ENCODE results near the gene ETV6.

The ETV6 gene

DNA sequence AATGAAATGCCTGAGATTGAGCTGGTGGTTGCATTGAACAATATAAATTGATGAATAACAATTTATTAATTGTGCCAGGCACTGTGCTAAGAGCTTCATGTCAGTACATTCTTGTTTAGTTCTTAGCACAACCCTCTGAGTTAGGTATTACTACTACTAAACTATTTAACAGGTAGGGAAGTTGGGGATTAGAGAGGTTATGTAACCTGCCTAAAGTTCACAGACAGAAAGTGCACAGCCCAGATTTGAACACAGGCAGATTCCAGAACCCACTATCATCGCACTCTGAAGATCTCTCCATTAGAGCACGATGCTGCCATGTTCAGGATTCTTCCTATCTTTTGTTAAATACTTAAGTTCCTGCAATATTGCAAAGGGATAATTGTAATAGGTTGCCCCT, 49.3 kb downstream of the ETV6 start:
- DNase-seq (ENCODE audit: extremely low spot score), result no peak
- CTCF ChIA-PET, result interaction anchor here (0.7 to 3.8 kb wide), 4 partner anchors 9 to 297 kb away, joined by 3 to 23 read pairs (median 3); no protein-coding TSS in a partner anchor
- POLR2A ChIA-PET, result no interaction called here
- no peak for TF ChIP-seq CTCF (IDR thresholded peaks at IDR 0.05; ENCODE audit: control extremely low read depth, extremely low read depth, low read depth, missing control alignments)

GRCh38 chr12:11701433-11701832, 52.0 kb downstream of the ETV6 start:
- TF ChIP-seq CTCF (IDR thresholded peaks at IDR 0.05; ENCODE audit: control extremely low read depth, extremely low read depth, low read depth, missing control alignments), result no peak
- no peak for DNase-seq (ENCODE audit: extremely low spot score)
- ChIA-PET CTCF (interaction anchor here (0.7 to 3.8 kb wide), 3 partner anchors 12 to 29 kb away, joined by 3 to 23 read pairs (median 3); no protein-coding TSS in a partner anchor), POLR2A (no interaction called here)

- no peak for TF ChIP-seq CTCF (IDR thresholded peaks at IDR 0.05; ENCODE audit: control extremely low read depth, extremely low read depth, low read depth, missing control alignments)
- peak; percentile 38 for DNase-seq (ENCODE audit: extremely low spot score)
- ChIA-PET POLR2A (no interaction called here), CTCF (no interaction called here)
Measured at GRCh38 chr12:11702959-11703358, 53.5 kb downstream of the ETV6 start.

- no peak for DNase-seq (ENCODE audit: extremely low spot score)
- ChIA-PET POLR2A (no interaction called here), CTCF (no interaction called here)
- no peak for TF ChIP-seq CTCF (IDR thresholded peaks at IDR 0.05; ENCODE audit: control extremely low read depth, extremely low read depth, low read depth, missing control alignments)
Measured at GRCh38 chr12:11703378-11703777, 53.9 kb downstream of the ETV6 start.

- ChIA-PET POLR2A (no interaction called here), CTCF (interaction anchor here (1.2 kb wide), 1 partner anchor 9 kb away, joined by 3 read pairs; no protein-coding TSS in a partner anchor)
- TF ChIP-seq CTCF (IDR thresholded peaks at IDR 0.05; ENCODE audit: control extremely low read depth, extremely low read depth, low read depth, missing control alignments), result no peak
- no peak for DNase-seq (ENCODE audit: extremely low spot score)
Measured at GRCh38 chr12:11704089-11704488, 54.6 kb downstream of the ETV6 start.

GRCh38 chr12:11705010-11705409, 55.5 kb downstream of the ETV6 start:
- ChIA-PET POLR2A (no interaction called here), CTCF (interaction anchor here (1.2 to 1.5 kb wide), 2 partner anchors 8 to 42 kb away, joined by 3 read pairs; no protein-coding TSS in a partner anchor)
- no peak for TF ChIP-seq CTCF (IDR thresholded peaks at IDR 0.05; ENCODE audit: control extremely low read depth, extremely low read depth, low read depth, missing control alignments)
- DNase-seq (ENCODE audit: extremely low spot score), result no peak

All from GM10248 (cell line).